Progenitor cell of endocrine pancreas (in vitro differentiated cells): ENCODE data around the gene ORC6. TPM values are rescaled to one million over a fixed set of nuclear protein-coding genes. Genes with fewer than 3 reads are reported as not detected.

Experiments
- DNase-seq: peaks from one replicate; pipeline ENCODE4 v3.0.0; 2021; ENCODE audit warnings: low spot score; ENCODE audit not compliant: unreplicated experiment
- H3K27ac Mint-ChIP-seq: 2 replicates; pipeline ENCODE4 v1.8.0; 2021; ENCODE audit warnings: mild to moderate bottlenecking, moderate library complexity, mixed read lengths
- H3K27me3 Mint-ChIP-seq: 2 replicates; pipeline ENCODE4 v1.8.0; 2021; ENCODE audit warnings: mixed read lengths
- H3K36me3 Mint-ChIP-seq: 2 replicates; pipeline ENCODE4 v1.8.0; 2022; ENCODE audit warnings: mixed read lengths; ENCODE audit not compliant: insufficient read depth
- H3K4me1 Mint-ChIP-seq: 2 replicates; pipeline ENCODE4 v1.8.0; 2021; ENCODE audit warnings: low read depth, mixed read lengths
- H3K4me3 Mint-ChIP-seq: 2 replicates; pipeline ENCODE4 v1.8.0; 2021; ENCODE audit warnings: low read depth, mild to moderate bottlenecking, moderate library complexity, mixed read lengths
- H3K9me3 Mint-ChIP-seq: 2 replicates; pipeline ENCODE4 v1.8.0; 2021; ENCODE audit warnings: low read depth, mixed read lengths
- CTCF ChIP-seq: fragments of 200-600 bp; sonication (generic); IDR thresholded peaks from one replicate; pipeline ENCODE4 v1.5.0; 2021; ENCODE audit warnings: antibody characterized with exemption, mild to moderate bottlenecking; ENCODE audit not compliant: unreplicated experiment
- total RNA-seq: library from RNA; stranded (reverse); gene quantifications from 2 replicates; pipeline ENCODE4 v1.2.1, GENCODE V29; 2021

ORC6 gene
- total RNA-seq, 1 donor from 2014 or later, result 41.7 TPM

GRCh38 chr16:46718214-46718613, 28.8 kb downstream of the ORC6 start:
- H3K4me1 Mint-ChIP-seq, result no peaks in the 10 kb centered on the region
- H3K4me3 Mint-ChIP-seq, result no peak overlapping the region
- H3K27ac Mint-ChIP-seq, result no peak overlapping the region
- TF ChIP-seq CTCF, result no peak
- H3K36me3 Mint-ChIP-seq, result no peaks in the 10 kb centered on the region
- no peaks in the 10 kb centered on the region for H3K9me3 Mint-ChIP-seq
- no peaks in the 10 kb centered on the region for H3K27me3 Mint-ChIP-seq
- no peak for DNase-seq

GRCh38 chr16:46719528-46719927, 30.1 kb downstream of the ORC6 start:
- DNase-seq, result no peak
- Mint-ChIP-seq H3K27ac (no peak overlapping the region), H3K27me3 (no peaks in the 10 kb centered on the region), H3K9me3 (peaks cover under 1% of the 10 kb centered on the region), H3K4me1 (no peaks in the 10 kb centered on the region), H3K4me3 (no peak overlapping the region), H3K36me3 (no peaks in the 10 kb centered on the region)
- TF ChIP-seq CTCF, result no peak

GRCh38 chr16:46720619-46721018, 31.2 kb downstream of the ORC6 start:
- no peaks in the 10 kb centered on the region for H3K4me1 Mint-ChIP-seq
- no peak for DNase-seq

GRCh38 chr16:46721885-46722284, 32.4 kb downstream of the ORC6 start:
- Mint-ChIP-seq H3K9me3 (peaks cover 5% of the 10 kb centered on the region), H3K27ac (no peak overlapping the region), H3K4me3 (no peak overlapping the region), H3K27me3 (no peaks in the 10 kb centered on the region), H3K4me1 (no peaks in the 10 kb centered on the region), H3K36me3 (no peaks in the 10 kb centered on the region)
- TF ChIP-seq CTCF, result no peak
- DNase-seq, result no peak

More at GRCh38 chr16:46720619-46721018, 31.2 kb downstream of the ORC6 start:
- Mint-ChIP-seq H3K27me3 (no peaks in the 10 kb centered on the region), H3K27ac (no peak overlapping the region), H3K4me3 (no peak overlapping the region), H3K9me3 (peaks cover 5% of the 10 kb centered on the region), H3K36me3 (no peaks in the 10 kb centered on the region)
- no peak for TF ChIP-seq CTCF

GRCh38 chr16:46727184-46727583, 37.7 kb downstream of the ORC6 start:
- TF ChIP-seq CTCF, result no peak
- H3K4me1 Mint-ChIP-seq, result no peaks in the 10 kb centered on the region
- peaks cover 5% of the 10 kb centered on the region for H3K9me3 Mint-ChIP-seq
- no peaks in the 10 kb centered on the region for H3K27me3 Mint-ChIP-seq
- no peaks in the 10 kb centered on the region for H3K36me3 Mint-ChIP-seq
- DNase-seq, result no peak
- no peak overlapping the region for H3K27ac Mint-ChIP-seq
- H3K4me3 Mint-ChIP-seq, result no peak overlapping the region
